WTC11 (cell line): ENCODE data around the gene SWT1. TPM values are rescaled to one million over a fixed set of nuclear protein-coding genes. Genes with fewer than 3 reads are reported as not detected.

ENCODE experiments used
- ATAC-seq: fragments of 200-7000 bp; cut with Tn5 transposase; 2 replicates; pipeline ENCODE4 v1.10.0; 2021; ENCODE audit warnings: mild to moderate bottlenecking, moderate library complexity
- CTCF ChIA-PET: fragments of 300-600 bp; sonication (Branson Sonifier 250); formaldehyde crosslinking; loops from one replicate; lab custom pipeline; 2021; ENCODE audit warnings: antibody characterized with exemption; lab: Charles Lee
- POLR2A ChIA-PET: fragments of 350-600 bp; sonication (Branson Sonifier 250); formaldehyde crosslinking; loops from one replicate; lab custom pipeline; 2021; ENCODE audit warnings: antibody characterized with exemption; lab: Charles Lee
- DNase-seq: peaks from one replicate; pipeline ENCODE4 v3.0.0; 2021; ENCODE audit warnings: low spot score
- H3K27ac Mint-ChIP-seq: 2 replicates; pipeline ENCODE4 v1.8.0; 2021; ENCODE audit warnings: mixed read lengths
- H3K27me3 Mint-ChIP-seq: 2 replicates; pipeline ENCODE4 v1.8.0; 2021; ENCODE audit warnings: low read depth, mild to moderate bottlenecking, moderate library complexity, mixed read lengths
- H3K36me3 Mint-ChIP-seq: 2 replicates; pipeline ENCODE4 v1.8.0; 2021; ENCODE audit warnings: mixed read lengths
- H3K4me1 Mint-ChIP-seq: 2 replicates; pipeline ENCODE4 v1.8.0; 2022; ENCODE audit warnings: mixed read lengths
- H3K4me3 Mint-ChIP-seq: 2 replicates; pipeline ENCODE4 v1.8.0; 2021; ENCODE audit warnings: mild to moderate bottlenecking, moderate library complexity, mixed read lengths
- H3K9me3 Mint-ChIP-seq: 2 replicates; pipeline ENCODE4 v1.8.0; 2021; ENCODE audit warnings: mixed read lengths
- ATF1 ChIP-seq: sonication (generic); formaldehyde crosslinking; IDR thresholded peaks from 2 replicates; pipeline ENCODE4 v1.8.1; 2023; ENCODE audit warnings: mild to moderate bottlenecking, moderate library complexity, missing genetic modification reagents
- ELF4 ChIP-seq: sonication (generic); formaldehyde crosslinking; IDR thresholded peaks from 2 replicates; pipeline ENCODE4 v1.8.1; 2022; ENCODE audit warnings: low read depth, mild to moderate bottlenecking, moderate library complexity, missing genetic modification reagents
- FOXJ3 ChIP-seq: sonication (generic); formaldehyde crosslinking; IDR thresholded peaks from 2 replicates; pipeline ENCODE4 v1.9.0; 2021; ENCODE audit warnings: missing genetic modification reagents, mild to moderate bottlenecking, borderline replicate concordance
- MXD4 ChIP-seq: fragments of 250-450 bp; sonication (Bioruptor Pico); IDR thresholded peaks from 2 replicates; pipeline ENCODE4 v1.8.0; 2021; ENCODE audit warnings: mild to moderate bottlenecking, moderate library complexity, borderline replicate concordance
- NFYB ChIP-seq: sonication (generic); formaldehyde crosslinking; conservative IDR thresholded peaks from 2 replicates; pipeline ENCODE4 v1.8.0; 2022; ENCODE audit warnings: low read depth, missing genetic modification reagents
- OVOL2 ChIP-seq: fragments of 250-450 bp; sonication (Bioruptor Pico); IDR thresholded peaks from 2 replicates; pipeline ENCODE4 v1.9.0; 2021; ENCODE audit warnings: mild to moderate bottlenecking, borderline replicate concordance
- RORB ChIP-seq: fragments of 250-450 bp; sonication (Bioruptor Pico); IDR thresholded peaks from 2 replicates; pipeline ENCODE4 v1.9.0; 2021; ENCODE audit warnings: mild to moderate bottlenecking
- SMAD3 ChIP-seq: sonication (generic); formaldehyde crosslinking; IDR thresholded peaks from 2 replicates; pipeline ENCODE4 v1.8.0; 2022; ENCODE audit warnings: missing genetic modification reagents, mild to moderate bottlenecking, borderline replicate concordance
- TCF7 ChIP-seq: sonication (generic); formaldehyde crosslinking; IDR thresholded peaks from 2 replicates; pipeline ENCODE4 v1.8.0; 2022; ENCODE audit warnings: mild to moderate bottlenecking, low read depth, missing genetic modification reagents, moderate library complexity
- TEAD4 ChIP-seq: sonication (generic); formaldehyde crosslinking; IDR thresholded peaks from 2 replicates; pipeline ENCODE4 v1.8.0; 2022; ENCODE audit warnings: mild to moderate bottlenecking, missing genetic modification reagents
- ZNF232 ChIP-seq: sonication (generic); formaldehyde crosslinking; IDR thresholded peaks from 2 replicates; pipeline ENCODE4 v1.8.0; 2022; ENCODE audit warnings: mild to moderate bottlenecking, missing genetic modification reagents
- ZNF416 ChIP-seq: fragments of 250-450 bp; sonication (Bioruptor Pico); IDR thresholded peaks from 2 replicates; pipeline ENCODE4 v1.9.0; 2021; ENCODE audit warnings: mild to moderate bottlenecking, inconsistent platforms
- ZNF423 ChIP-seq: fragments of 250-450 bp; sonication (Bioruptor Pico); IDR thresholded peaks from 2 replicates; pipeline ENCODE4 v2.1.2; 2022; ENCODE audit warnings: mild to moderate bottlenecking, moderate library complexity
- total RNA-seq: library from RNA; stranded (reverse); gene quantifications from 3 replicates; pipeline ENCODE4 v1.2.3, GENCODE V29; 2021
- TF ChIP-seq, protein P1 (sequence below): sonication (generic); formaldehyde crosslinking; IDR thresholded peaks from 2 replicates; pipeline ENCODE4 v1.8.0; 2022; ENCODE audit warnings: mild to moderate bottlenecking, missing genetic modification reagents
- TF ChIP-seq, protein P2 (sequence below): fragments of 200-600 bp; IDR thresholded peaks from 2 replicates; pipeline ENCODE4 v1.8.0; 2022; ENCODE audit warnings: antibody characterized with exemption
- TF ChIP-seq, protein P3 (sequence below): fragments of 250-450 bp; sonication (Bioruptor Pico); IDR thresholded peaks from 2 replicates; pipeline ENCODE4 v1.9.0; 2021; ENCODE audit warnings: moderate library complexity, mild to moderate bottlenecking, inconsistent platforms, borderline replicate concordance
- TF ChIP-seq, protein P4 (sequence below): fragments of 250-450 bp; sonication (Bioruptor Pico); IDR thresholded peaks from 2 replicates; pipeline ENCODE4 v1.9.0; 2021; ENCODE audit warnings: mild to moderate bottlenecking
- TF ChIP-seq, protein P5 (sequence below): sonication (generic); formaldehyde crosslinking; IDR thresholded peaks from 2 replicates; pipeline ENCODE4 v1.8.0; 2023; ENCODE audit warnings: mild to moderate bottlenecking, missing genetic modification reagents
- TF ChIP-seq, protein P6 (sequence below): fragments of 250-450 bp; sonication (Bioruptor Pico); IDR thresholded peaks from 2 replicates; pipeline ENCODE4 v1.9.0; 2021; ENCODE audit warnings: mild to moderate bottlenecking

Gene SWT1
- total RNA-seq, 1 experiment from 2014 or later: 5.8 TPM

DNA sequence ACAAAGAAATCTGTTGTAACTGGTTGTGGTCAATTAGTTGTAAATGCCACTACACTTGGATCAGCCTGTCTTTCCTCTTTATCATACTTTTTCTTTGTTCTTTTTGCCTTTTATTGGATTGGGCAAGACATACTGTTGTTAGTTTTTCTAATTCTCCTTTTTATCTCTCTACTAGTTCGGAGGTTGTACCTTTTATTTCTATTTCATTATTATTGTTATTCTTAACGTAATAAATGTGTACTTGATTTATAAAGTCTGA is 100.9 kb downstream of the SWT1 start (continued):
- TF ChIP-seq, protein P1, sequence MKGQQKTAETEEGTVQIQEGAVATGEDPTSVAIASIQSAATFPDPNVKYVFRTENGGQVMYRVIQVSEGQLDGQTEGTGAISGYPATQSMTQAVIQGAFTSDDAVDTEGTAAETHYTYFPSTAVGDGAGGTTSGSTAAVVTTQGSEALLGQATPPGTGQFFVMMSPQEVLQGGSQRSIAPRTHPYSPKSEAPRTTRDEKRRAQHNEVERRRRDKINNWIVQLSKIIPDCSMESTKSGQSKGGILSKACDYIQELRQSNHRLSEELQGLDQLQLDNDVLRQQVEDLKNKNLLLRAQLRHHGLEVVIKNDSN: no peak
- TF ChIP-seq MXD4 (CRISPR knock-in tag) (no peak), NFYB (CRISPR knock-in tag) (no peak)
- TF ChIP-seq, protein P2, sequence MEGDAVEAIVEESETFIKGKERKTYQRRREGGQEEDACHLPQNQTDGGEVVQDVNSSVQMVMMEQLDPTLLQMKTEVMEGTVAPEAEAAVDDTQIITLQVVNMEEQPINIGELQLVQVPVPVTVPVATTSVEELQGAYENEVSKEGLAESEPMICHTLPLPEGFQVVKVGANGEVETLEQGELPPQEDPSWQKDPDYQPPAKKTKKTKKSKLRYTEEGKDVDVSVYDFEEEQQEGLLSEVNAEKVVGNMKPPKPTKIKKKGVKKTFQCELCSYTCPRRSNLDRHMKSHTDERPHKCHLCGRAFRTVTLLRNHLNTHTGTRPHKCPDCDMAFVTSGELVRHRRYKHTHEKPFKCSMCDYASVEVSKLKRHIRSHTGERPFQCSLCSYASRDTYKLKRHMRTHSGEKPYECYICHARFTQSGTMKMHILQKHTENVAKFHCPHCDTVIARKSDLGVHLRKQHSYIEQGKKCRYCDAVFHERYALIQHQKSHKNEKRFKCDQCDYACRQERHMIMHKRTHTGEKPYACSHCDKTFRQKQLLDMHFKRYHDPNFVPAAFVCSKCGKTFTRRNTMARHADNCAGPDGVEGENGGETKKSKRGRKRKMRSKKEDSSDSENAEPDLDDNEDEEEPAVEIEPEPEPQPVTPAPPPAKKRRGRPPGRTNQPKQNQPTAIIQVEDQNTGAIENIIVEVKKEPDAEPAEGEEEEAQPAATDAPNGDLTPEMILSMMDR: no peak
- TF ChIP-seq, protein P3, sequence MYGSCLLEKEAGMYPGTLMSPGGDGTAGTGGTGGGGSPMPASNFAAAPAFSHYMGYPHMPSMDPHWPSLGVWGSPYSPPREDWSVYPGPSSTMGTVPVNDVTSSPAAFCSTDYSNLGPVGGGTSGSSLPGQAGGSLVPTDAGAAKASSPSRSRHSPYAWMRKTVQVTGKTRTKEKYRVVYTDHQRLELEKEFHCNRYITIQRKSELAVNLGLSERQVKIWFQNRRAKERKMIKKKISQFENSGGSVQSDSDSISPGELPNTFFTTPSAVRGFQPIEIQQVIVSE: no peak
- TF ChIP-seq, protein P4, sequence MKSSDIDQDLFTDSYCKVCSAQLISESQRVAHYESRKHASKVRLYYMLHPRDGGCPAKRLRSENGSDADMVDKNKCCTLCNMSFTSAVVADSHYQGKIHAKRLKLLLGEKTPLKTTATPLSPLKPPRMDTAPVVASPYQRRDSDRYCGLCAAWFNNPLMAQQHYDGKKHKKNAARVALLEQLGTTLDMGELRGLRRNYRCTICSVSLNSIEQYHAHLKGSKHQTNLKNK: no peak
- TF ChIP-seq, protein P5, sequence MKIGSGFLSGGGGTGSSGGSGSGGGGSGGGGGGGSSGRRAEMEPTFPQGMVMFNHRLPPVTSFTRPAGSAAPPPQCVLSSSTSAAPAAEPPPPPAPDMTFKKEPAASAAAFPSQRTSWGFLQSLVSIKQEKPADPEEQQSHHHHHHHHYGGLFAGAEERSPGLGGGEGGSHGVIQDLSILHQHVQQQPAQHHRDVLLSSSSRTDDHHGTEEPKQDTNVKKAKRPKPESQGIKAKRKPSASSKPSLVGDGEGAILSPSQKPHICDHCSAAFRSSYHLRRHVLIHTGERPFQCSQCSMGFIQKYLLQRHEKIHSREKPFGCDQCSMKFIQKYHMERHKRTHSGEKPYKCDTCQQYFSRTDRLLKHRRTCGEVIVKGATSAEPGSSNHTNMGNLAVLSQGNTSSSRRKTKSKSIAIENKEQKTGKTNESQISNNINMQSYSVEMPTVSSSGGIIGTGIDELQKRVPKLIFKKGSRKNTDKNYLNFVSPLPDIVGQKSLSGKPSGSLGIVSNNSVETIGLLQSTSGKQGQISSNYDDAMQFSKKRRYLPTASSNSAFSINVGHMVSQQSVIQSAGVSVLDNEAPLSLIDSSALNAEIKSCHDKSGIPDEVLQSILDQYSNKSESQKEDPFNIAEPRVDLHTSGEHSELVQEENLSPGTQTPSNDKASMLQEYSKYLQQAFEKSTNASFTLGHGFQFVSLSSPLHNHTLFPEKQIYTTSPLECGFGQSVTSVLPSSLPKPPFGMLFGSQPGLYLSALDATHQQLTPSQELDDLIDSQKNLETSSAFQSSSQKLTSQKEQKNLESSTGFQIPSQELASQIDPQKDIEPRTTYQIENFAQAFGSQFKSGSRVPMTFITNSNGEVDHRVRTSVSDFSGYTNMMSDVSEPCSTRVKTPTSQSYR (CRISPR knock-in tag): no peak

DNA sequence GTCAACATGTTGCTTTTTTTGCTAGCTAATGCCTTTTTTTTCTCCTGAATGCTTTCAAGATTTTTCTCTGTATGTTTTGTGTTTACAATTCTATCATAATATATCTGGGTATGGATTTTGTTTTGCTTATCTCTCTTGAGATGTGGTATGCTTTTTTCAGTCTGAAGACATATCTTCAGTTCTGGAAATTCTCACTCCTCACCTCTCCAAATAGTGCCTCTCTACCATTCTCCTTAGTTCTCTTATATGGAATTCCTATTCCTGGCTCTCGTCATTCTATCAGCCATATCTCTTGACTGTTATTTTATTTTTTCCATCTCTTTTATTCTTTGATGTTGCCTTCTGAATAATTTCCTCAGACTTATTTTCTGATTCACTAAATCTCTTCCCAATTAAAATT is 101.7 kb downstream of the SWT1 start:
- POLR2A ChIA-PET: no interaction called here
- Mint-ChIP-seq H3K4me1 (peaks cover 20% of the 10 kb centered on the region), H3K36me3 (peaks cover 5% of the 10 kb centered on the region), H3K27me3 (no peaks in the 10 kb centered on the region), H3K9me3 (peaks cover 5% of the 10 kb centered on the region), H3K27ac (no peak overlapping the region), H3K4me3 (no peak overlapping the region)
- ATAC-seq (no peak), DNase-seq (no peak)
- TF ChIP-seq ATF1 (CRISPR knock-in tag) (no peak), TCF7 (no peak), RORB (CRISPR knock-in tag) (no peak), OVOL2 (CRISPR knock-in tag) (no peak), ZNF423 (no peak), ZNF232 (no peak), SMAD3 (CRISPR knock-in tag) (no peak)
- CTCF ChIA-PET: no interaction called here

DNA sequence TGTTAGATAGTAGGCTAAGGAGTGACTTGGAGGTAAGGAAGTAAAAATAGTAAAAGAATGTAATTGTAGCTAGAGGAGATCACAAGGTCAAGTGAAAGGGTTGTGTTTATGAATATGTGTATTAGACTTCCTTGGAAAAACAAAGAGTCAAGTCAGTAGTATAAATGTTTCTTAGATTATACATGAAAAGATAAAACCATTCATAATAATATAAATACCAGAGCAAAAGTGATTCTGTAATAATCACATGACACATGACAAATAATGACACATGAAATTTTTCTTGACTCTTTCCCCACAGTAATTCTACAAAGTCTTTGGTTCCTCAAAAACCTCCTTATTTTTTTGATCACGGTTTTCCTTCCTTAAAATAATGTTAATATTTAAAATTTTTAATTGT is 103.6 kb downstream of the SWT1 start:
- no peaks in the 10 kb centered on the region for H3K9me3 Mint-ChIP-seq
- no peak overlapping the region for H3K4me3 Mint-ChIP-seq
- DNase-seq (no peak), ATAC-seq (no peak)
- H3K4me1 Mint-ChIP-seq: peaks cover 20% of the 10 kb centered on the region
- no peak overlapping the region for H3K27ac Mint-ChIP-seq
- H3K27me3 Mint-ChIP-seq: no peaks in the 10 kb centered on the region
- ChIA-PET POLR2A (no interaction called here), CTCF (no interaction called here)
- no peaks in the 10 kb centered on the region for H3K36me3 Mint-ChIP-seq
- TF ChIP-seq SMAD3 (CRISPR knock-in tag) (no peak), FOXJ3 (CRISPR knock-in tag) (no peak), TEAD4 (no peak), ELF4 (no peak), MXD4 (CRISPR knock-in tag) (no peak), ZNF416 (CRISPR knock-in tag) (no peak)
- TF ChIP-seq, protein P6, sequence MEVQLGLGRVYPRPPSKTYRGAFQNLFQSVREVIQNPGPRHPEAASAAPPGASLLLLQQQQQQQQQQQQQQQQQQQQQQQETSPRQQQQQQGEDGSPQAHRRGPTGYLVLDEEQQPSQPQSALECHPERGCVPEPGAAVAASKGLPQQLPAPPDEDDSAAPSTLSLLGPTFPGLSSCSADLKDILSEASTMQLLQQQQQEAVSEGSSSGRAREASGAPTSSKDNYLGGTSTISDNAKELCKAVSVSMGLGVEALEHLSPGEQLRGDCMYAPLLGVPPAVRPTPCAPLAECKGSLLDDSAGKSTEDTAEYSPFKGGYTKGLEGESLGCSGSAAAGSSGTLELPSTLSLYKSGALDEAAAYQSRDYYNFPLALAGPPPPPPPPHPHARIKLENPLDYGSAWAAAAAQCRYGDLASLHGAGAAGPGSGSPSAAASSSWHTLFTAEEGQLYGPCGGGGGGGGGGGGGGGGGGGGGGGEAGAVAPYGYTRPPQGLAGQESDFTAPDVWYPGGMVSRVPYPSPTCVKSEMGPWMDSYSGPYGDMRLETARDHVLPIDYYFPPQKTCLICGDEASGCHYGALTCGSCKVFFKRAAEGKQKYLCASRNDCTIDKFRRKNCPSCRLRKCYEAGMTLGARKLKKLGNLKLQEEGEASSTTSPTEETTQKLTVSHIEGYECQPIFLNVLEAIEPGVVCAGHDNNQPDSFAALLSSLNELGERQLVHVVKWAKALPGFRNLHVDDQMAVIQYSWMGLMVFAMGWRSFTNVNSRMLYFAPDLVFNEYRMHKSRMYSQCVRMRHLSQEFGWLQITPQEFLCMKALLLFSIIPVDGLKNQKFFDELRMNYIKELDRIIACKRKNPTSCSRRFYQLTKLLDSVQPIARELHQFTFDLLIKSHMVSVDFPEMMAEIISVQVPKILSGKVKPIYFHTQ (CRISPR knock-in tag): no peak
- TF ChIP-seq, all 79 proteins: peak for 0
